Measurements from ENCODE around the gene FLRT1.

FLRT1 gene

DNA sequence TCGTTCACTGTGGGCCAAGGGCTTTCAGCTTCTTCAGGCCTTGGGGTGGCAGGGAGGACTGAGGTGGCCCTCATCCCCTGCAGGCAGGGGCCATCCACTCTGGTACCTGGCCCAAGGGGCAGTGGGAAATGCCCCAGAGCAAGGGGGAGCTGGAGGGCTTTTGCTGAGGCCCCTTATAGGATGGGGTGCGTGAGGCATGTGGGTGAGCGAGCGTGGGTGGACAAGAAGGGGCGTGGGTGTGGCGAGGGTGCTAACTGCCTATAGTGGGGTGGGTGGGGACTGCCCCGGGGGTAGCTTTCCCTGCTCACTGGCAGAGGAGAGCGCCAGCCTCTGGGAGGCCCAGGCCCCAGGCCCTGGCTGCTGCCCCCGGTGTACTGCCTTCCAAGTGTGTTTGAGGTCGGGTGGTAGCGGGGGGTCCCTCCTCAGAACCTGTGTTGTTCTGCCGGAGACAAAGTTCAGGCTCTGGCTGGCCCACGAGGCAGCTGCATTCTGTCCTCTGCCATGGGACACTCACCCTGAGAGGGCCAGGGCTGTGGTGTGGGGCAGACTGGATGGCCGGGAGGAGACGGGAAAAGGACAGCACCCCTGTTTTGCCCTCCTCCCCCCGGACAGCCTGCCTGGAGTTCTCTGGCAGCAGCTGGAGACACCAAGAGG lies 3.4 kb downstream of the FLRT1 start:
- POLR2A ChIA-PET, result no interaction called here
- WGBS (ENCODE audit: insufficient coverage), result 96% methylated on average over 13 of the region's 16 CpGs
- Histone ChIP-seq H3K27ac (ENCODE audit: insufficient read depth in 1 of 2, low read depth in 1 of 2, low read length in 2 of 2, poor library complexity in 1 of 2, severe bottlenecking in 2 of 2) (no peak overlapping the region), H3K4me1 (ENCODE audit: control extremely low read depth in 1 of 4, control insufficient read depth in 4 of 4, insufficient read depth in 4 of 4, low read length in 3 of 4) (peaks cover 0 to 29% (median 23%) of the 10 kb centered on the region in 4 experiments), H3K4me3 (ENCODE audit: control insufficient read depth in 1 of 7, extremely low read depth in 1 of 7, insufficient read depth in 4 of 7, low read depth in 2 of 7, low read length in 6 of 7) (no peak overlapping the region), H3K27me3 (replicated peaks in 2 of 5; ENCODE audit: control insufficient read depth in 4 of 5, insufficient read depth in 5 of 5, low read length in 4 of 5) (peaks cover 0 to 49% (median 16%) of the 10 kb centered on the region in 5 experiments), H3K9me3 (ENCODE audit: control extremely low read depth in 1 of 5, control insufficient read depth in 4 of 5, insufficient read depth in 2 of 5, low read depth in 1 of 5, low read length in 4 of 5) (no peaks in the 10 kb centered on the region), H3K36me3 (ENCODE audit: control insufficient read depth in 4 of 4, insufficient read depth in 4 of 4, low read length in 3 of 4) (no peaks in the 10 kb centered on the region)
- CTCF ChIA-PET, result interaction anchor here (2.1 to 8.8 kb wide), 2 partner anchors 37 to 111 kb away, joined by 7 to 62 read pairs; no protein-coding TSS in a partner anchor
- no peak for DNase-seq

DNA sequence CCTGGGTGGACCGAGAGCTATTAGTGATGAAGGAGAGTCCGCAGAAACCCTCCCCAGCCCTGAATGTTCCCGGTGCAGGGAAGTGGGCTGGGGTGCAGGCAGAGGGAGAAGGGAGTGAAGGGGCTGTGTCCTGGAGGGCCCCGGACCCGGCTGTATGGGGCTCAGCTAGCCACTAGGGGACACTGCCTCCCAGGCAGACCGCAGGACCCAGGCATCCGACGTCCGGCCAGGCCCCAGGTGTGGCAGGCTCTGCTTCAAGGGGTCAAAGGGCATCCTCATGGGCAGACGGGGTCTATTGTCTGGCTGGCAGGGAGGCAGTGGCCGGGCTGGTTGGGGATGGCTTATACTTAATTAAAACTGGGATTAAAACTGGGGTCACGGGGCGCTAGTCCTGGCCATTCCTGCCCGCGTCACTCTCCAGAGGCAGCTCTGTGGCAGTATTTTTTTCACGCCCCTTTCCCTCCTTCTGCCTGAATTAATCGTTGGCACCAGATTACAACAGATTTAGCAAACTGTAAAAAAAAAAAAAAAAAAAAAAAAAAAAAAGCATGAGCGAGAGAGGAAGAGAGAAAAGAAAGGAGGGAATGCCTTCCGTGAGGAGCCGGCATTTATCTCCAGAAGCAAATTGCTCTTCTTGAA lies 5.1 kb downstream of the FLRT1 start:
- Histone ChIP-seq H3K4me3 (ENCODE audit: control insufficient read depth in 1 of 7, extremely low read depth in 1 of 7, insufficient read depth in 4 of 7, low read depth in 2 of 7, low read length in 6 of 7) (no peak overlapping the region), H3K36me3 (ENCODE audit: control insufficient read depth in 4 of 4, insufficient read depth in 4 of 4, low read length in 3 of 4) (no peaks in the 10 kb centered on the region), H3K27ac (ENCODE audit: insufficient read depth in 1 of 2, low read depth in 1 of 2, low read length in 2 of 2, poor library complexity in 1 of 2, severe bottlenecking in 2 of 2) (no peak overlapping the region), H3K9me3 (ENCODE audit: control extremely low read depth in 1 of 5, control insufficient read depth in 4 of 5, insufficient read depth in 2 of 5, low read depth in 1 of 5, low read length in 4 of 5) (no peaks in the 10 kb centered on the region), H3K27me3 (replicated peaks in 2 of 5; ENCODE audit: control insufficient read depth in 4 of 5, insufficient read depth in 5 of 5, low read length in 4 of 5) (peaks cover 0 to 36% (median 9%) of the 10 kb centered on the region in 5 experiments), H3K4me1 (ENCODE audit: control extremely low read depth in 1 of 4, control insufficient read depth in 4 of 4, insufficient read depth in 4 of 4, low read length in 3 of 4) (peaks cover 0 to 17% (median 16%) of the 10 kb centered on the region in 4 experiments)
- ChIA-PET POLR2A (interaction anchor here (0.6 kb wide), 1 partner anchor 16 kb away, joined by 4 read pairs; no protein-coding TSS in a partner anchor), CTCF (interaction anchor here (0.9 to 8.8 kb wide), 5 partner anchors 9 to 109 kb away, joined by 3 to 62 read pairs (median 3); no protein-coding TSS in a partner anchor)
- 78% methylated on average over 14 of the region's 20 CpGs for WGBS (ENCODE audit: insufficient coverage)
- DNase-seq, result no peak

DNA sequence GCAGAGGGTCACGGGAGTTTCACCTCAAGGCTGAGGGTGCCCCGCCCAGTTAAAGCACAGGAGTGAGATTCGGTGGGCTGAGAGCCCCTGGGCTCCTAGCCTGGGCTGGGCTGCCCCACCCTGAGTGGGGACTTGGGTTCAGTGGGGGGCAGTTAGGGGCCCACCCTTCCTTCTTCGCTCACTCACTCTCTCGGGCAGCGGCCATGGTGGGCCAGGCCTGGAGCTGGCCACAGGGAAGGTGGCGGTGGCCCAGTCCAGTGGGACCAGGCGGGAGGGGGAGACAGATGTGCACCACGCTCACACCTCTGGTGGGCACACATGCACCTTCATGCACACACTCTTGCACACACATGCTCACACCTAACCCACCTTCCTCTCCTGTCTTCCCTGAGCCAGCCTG lies 6.1 kb downstream of the FLRT1 start:
- no peak for DNase-seq
- WGBS (ENCODE audit: insufficient coverage), result 88% methylated on average over 8 of the region's 9 CpGs
- no peaks in the 10 kb centered on the region for H3K9me3 ChIP-seq (ENCODE audit: control extremely low read depth in 1 of 5, control insufficient read depth in 4 of 5, insufficient read depth in 2 of 5, low read depth in 1 of 5, low read length in 4 of 5)
- ChIA-PET CTCF (interaction anchor here (1.1 to 8.8 kb wide), 2 partner anchors 10 to 108 kb away, joined by 3 to 62 read pairs; no protein-coding TSS in a partner anchor), POLR2A (no interaction called here)
- peaks cover 0 to 6% (median 6%) of the 10 kb centered on the region in 4 experiments for H3K4me1 ChIP-seq (ENCODE audit: control extremely low read depth in 1 of 4, control insufficient read depth in 4 of 4, insufficient read depth in 4 of 4, low read length in 3 of 4)
- no peak overlapping the region for H3K27ac ChIP-seq (ENCODE audit: insufficient read depth in 1 of 2, low read depth in 1 of 2, low read length in 2 of 2, poor library complexity in 1 of 2, severe bottlenecking in 2 of 2)
- no peak overlapping the region for H3K4me3 ChIP-seq (ENCODE audit: control insufficient read depth in 1 of 7, extremely low read depth in 1 of 7, insufficient read depth in 4 of 7, low read depth in 2 of 7, low read length in 6 of 7)
- peaks cover 0 to 26% (median 9%) of the 10 kb centered on the region in 5 experiments for H3K27me3 ChIP-seq (replicated peaks in 2 of 5; ENCODE audit: control insufficient read depth in 4 of 5, insufficient read depth in 5 of 5, low read length in 4 of 5)
- no peaks in the 10 kb centered on the region for H3K36me3 ChIP-seq (ENCODE audit: control insufficient read depth in 4 of 4, insufficient read depth in 4 of 4, low read length in 3 of 4)

DNA sequence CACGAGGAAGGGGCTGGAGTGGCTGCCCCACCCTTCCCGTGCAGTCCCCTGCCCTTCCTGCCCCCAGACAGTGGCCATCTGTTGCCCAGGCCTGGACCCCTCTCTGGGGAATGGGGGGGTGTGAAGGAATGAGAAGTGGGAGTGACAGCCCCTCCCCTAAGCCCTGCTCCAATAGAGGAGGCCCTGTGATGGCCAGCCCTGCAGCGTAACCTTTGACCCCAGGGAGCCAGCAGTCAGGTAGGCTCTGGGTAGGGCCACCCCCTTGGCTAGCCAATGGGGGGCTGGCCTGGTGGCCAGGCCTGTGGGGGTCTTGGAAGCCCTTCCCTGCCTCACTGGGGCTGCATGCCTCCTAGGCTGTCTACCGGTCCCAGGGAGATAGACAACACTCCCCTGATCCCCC lies 6.6 kb downstream of the FLRT1 start:
- 74% methylated on average over 3 of the region's 4 CpGs for WGBS (ENCODE audit: insufficient coverage)
- no peak for DNase-seq
- Histone ChIP-seq H3K27me3 (replicated peaks in 2 of 5; ENCODE audit: control insufficient read depth in 4 of 5, insufficient read depth in 5 of 5, low read length in 4 of 5) (peaks cover 0 to 21% (median 9%) of the 10 kb centered on the region in 5 experiments), H3K9me3 (ENCODE audit: control extremely low read depth in 1 of 5, control insufficient read depth in 4 of 5, insufficient read depth in 2 of 5, low read depth in 1 of 5, low read length in 4 of 5) (no peaks in the 10 kb centered on the region), H3K27ac (ENCODE audit: insufficient read depth in 1 of 2, low read depth in 1 of 2, low read length in 2 of 2, poor library complexity in 1 of 2, severe bottlenecking in 2 of 2) (no peak overlapping the region), H3K4me3 (ENCODE audit: control insufficient read depth in 1 of 7, extremely low read depth in 1 of 7, insufficient read depth in 4 of 7, low read depth in 2 of 7, low read length in 6 of 7) (no peak overlapping the region), H3K4me1 (ENCODE audit: control extremely low read depth in 1 of 4, control insufficient read depth in 4 of 4, insufficient read depth in 4 of 4, low read length in 3 of 4) (peaks cover 0 to 5% (median 2%) of the 10 kb centered on the region in 4 experiments), H3K36me3 (ENCODE audit: control insufficient read depth in 4 of 4, insufficient read depth in 4 of 4, low read length in 3 of 4) (no peaks in the 10 kb centered on the region)
- CTCF ChIA-PET, result interaction anchor here (1.7 kb wide), 1 partner anchor 9 kb away, joined by 6 read pairs; no protein-coding TSS in a partner anchor
- POLR2A ChIA-PET, result no interaction called here

DNA sequence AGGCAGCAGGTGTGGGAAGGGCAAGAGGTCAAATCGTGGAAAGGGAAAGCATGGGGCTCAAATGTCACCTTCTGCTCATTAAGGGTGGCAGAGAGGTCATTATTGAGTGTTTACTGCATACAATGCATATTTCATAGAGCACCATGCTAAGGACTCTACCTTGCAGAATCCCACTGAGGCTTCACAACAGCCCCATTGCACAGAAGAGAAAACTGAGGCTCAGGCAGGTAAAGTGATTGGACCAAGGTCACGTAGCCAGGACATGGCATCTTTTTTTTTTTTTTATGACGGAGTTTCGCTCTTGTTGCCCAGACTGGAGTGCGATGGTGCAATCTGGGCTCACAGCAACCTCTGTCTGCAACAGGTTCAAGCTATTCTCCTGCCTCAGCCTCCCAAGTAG lies 7.8 kb downstream of the FLRT1 start:
- ChIA-PET POLR2A (interaction anchor here (0.7 kb wide), 1 partner anchor 20 kb away, joined by 4 read pairs; no protein-coding TSS in a partner anchor), CTCF (interaction anchor here (1.1 to 1.7 kb wide), 2 partner anchors 10 to 105 kb away, joined by 3 to 6 read pairs; no protein-coding TSS in a partner anchor)
- peaks cover 0 to 9% (median 0%) of the 10 kb centered on the region in 5 experiments for H3K27me3 ChIP-seq (replicated peaks in 2 of 5; ENCODE audit: control insufficient read depth in 4 of 5, insufficient read depth in 5 of 5, low read length in 4 of 5)
- H3K4me1 ChIP-seq (ENCODE audit: control extremely low read depth in 1 of 4, control insufficient read depth in 4 of 4, insufficient read depth in 4 of 4, low read length in 3 of 4), result peaks cover 0 to 10% (median under 1%) of the 10 kb centered on the region in 4 experiments
- no peak overlapping the region for H3K27ac ChIP-seq (ENCODE audit: insufficient read depth in 1 of 2, low read depth in 1 of 2, low read length in 2 of 2, poor library complexity in 1 of 2, severe bottlenecking in 2 of 2)
- no peaks in the 10 kb centered on the region for H3K9me3 ChIP-seq (ENCODE audit: control extremely low read depth in 1 of 5, control insufficient read depth in 4 of 5, insufficient read depth in 2 of 5, low read depth in 1 of 5, low read length in 4 of 5)
- no peaks in the 10 kb centered on the region for H3K36me3 ChIP-seq (ENCODE audit: control insufficient read depth in 4 of 4, insufficient read depth in 4 of 4, low read length in 3 of 4)
- WGBS (ENCODE audit: insufficient coverage), result 97% methylated on average over 5 of the region's 5 CpGs
- no peak overlapping the region for H3K4me3 ChIP-seq (ENCODE audit: control insufficient read depth in 1 of 7, extremely low read depth in 1 of 7, insufficient read depth in 4 of 7, low read depth in 2 of 7, low read length in 6 of 7)
- no peak for DNase-seq

DNA sequence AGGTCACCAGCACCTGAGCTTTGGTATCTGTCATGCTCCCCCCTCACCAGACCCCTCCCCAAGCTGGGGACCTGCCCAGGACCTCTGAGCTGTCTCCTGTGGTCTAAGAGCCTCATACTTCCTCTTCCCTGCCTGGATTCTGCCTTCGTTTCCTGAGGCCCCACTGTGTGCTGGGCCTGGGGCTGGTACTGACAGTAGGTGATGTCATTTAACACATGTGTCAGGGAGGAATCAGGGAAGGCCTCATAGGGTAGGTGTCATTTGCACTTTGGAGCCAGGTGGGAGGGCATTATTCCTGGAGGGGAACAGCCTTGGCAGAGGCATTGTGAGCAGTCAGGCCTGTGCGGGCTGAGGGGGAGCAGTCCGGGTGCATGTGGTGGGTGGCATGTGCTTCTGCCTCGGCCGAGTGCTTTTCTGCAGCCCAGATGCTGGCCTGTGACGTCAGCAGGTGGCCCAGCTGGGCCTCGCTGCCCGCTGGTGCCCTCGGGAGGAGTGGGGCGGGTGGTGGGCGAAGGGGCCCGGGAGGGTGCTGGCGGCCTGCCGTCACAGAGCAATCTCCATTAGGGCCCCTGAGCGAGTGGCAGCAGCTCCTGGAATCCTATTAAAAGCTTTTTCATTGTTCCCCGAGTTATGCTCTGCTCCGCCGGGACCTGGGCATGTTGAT lies 9.1 kb downstream of the FLRT1 start:
- Histone ChIP-seq H3K27me3 (replicated peaks in 2 of 5; ENCODE audit: control insufficient read depth in 4 of 5, insufficient read depth in 5 of 5, low read length in 4 of 5) (peaks cover 0 to 4% (median 0%) of the 10 kb centered on the region in 5 experiments), H3K4me3 (ENCODE audit: control insufficient read depth in 1 of 7, extremely low read depth in 1 of 7, insufficient read depth in 4 of 7, low read depth in 2 of 7, low read length in 6 of 7) (no peak overlapping the region), H3K36me3 (ENCODE audit: control insufficient read depth in 4 of 4, insufficient read depth in 4 of 4, low read length in 3 of 4) (no peaks in the 10 kb centered on the region), H3K27ac (ENCODE audit: insufficient read depth in 1 of 2, low read depth in 1 of 2, low read length in 2 of 2, poor library complexity in 1 of 2, severe bottlenecking in 2 of 2) (no peak overlapping the region), H3K4me1 (ENCODE audit: control extremely low read depth in 1 of 4, control insufficient read depth in 4 of 4, insufficient read depth in 4 of 4, low read length in 3 of 4) (peaks cover 0 to 10% (median under 1%) of the 10 kb centered on the region in 4 experiments), H3K9me3 (ENCODE audit: control extremely low read depth in 1 of 5, control insufficient read depth in 4 of 5, insufficient read depth in 2 of 5, low read depth in 1 of 5, low read length in 4 of 5) (no peaks in the 10 kb centered on the region)
- ChIA-PET CTCF (interaction anchor here (0.7 kb wide), 1 partner anchor 12 kb away, joined by 3 read pairs; no protein-coding TSS in a partner anchor), POLR2A (no interaction called here)
- DNase-seq, result peak in 2 of 3 donors; percentile 51 to 55
- 93% methylated on average over 16 of the region's 18 CpGs for WGBS (ENCODE audit: insufficient coverage)

All from common myeloid progenitor, CD34-positive (primary cell).